ENCODE data around the gene ERCC6L2. TPM values are rescaled to one million over a fixed set of nuclear protein-coding genes. Genes with fewer than 3 reads are reported as not detected.

Gene ERCC6L2
- polyA plus RNA-seq, 4 donors, result 4.9 to 27.5 (median 9.3) TPM

DNA sequence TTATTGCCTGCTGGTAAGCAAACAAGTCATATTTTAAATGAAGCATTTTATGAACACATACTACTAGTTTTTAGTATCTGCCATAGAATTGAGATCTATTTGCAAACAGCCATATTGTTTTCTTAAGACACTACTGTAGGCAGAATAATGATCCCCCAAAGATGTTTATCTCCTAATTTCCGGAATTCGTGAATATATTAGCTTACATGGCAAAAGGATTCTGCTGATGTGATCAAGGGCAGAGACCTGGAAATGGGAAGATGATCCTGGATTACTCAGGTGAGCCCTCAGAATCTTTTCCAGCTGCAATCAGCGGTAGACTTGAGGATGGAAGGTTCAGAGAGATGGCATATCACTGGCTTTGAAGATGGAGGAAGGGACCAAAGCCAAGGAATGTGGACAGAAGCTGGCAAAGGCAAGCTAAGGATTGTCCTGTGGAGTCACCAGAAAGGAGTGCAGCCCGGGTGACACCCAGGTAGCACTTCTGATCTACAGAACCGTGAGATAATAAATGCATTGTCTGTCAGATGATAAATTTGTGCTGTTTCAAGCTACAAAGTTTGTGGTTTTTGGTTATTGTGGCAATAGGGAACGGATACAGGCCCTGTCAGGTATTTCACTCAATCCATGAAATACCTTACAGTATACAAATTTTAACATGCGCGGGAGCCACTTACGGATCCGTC is 1.0 kb upstream of the ERCC6L2 start:
- H3K4me1 ChIP-seq (ENCODE audit: control insufficient read depth in 3 of 3, insufficient read depth in 2 of 3, low read depth in 1 of 3, low read length in 2 of 3), result peaks cover 0 to 7% (median 3%) of the 10 kb centered on the region in 3 donors
- peaks cover 0 to 2% of the 10 kb centered on the region in 2 donors for H3K9me3 ChIP-seq (ENCODE audit: control insufficient read depth in 2 of 2, insufficient read depth in 1 of 2, low read depth in 1 of 2, low read length in 1 of 2)
- no peak overlapping the region for H3K27ac ChIP-seq (ENCODE audit: low read depth in 1 of 3, low read length in 2 of 3)
- H3K4me3 ChIP-seq (ENCODE audit: low read depth in 1 of 3, low read length in 3 of 3), result peak overlapping the region in 1 of 3 donors; percentile 89
- no peaks in the 10 kb centered on the region for H3K27me3 ChIP-seq (ENCODE audit: control insufficient read depth in 3 of 3, insufficient read depth in 3 of 3, low read length in 3 of 3)
- DNase-seq (no peak), FAIRE-seq (no peak)
- peaks cover 0 to 6% (median 0%) of the 10 kb centered on the region in 3 donors for H3K36me3 ChIP-seq (ENCODE audit: control insufficient read depth in 3 of 3, insufficient read depth in 2 of 3, low read depth in 1 of 3, low read length in 3 of 3)
- WGBS, 3 donors, result 20 to 24% (median 22%) methylated on average over 10 of the region's 10 CpGs

DNA sequence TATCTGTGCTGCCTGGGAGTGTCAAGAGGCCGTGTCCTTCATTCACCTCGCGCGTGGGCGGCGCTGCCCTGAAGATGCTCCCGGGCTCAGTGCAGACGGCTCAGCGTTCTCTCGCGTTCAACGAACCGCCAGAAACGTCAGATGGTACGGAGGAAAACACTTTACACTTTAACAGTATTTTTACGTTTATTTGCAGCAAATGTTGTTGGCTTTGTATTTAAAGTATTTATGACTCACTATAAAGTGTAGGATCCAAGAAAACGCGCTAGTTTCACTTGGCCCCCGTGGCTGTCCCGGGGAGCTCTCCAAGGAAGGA is 544 bp upstream of the ERCC6L2 start:
- FAIRE-seq (no peak), DNase-seq (peak in 1 of 2 donors; percentile 62)
- H3K27me3 ChIP-seq (ENCODE audit: control insufficient read depth in 3 of 3, insufficient read depth in 3 of 3, low read length in 3 of 3), result no peaks in the 10 kb centered on the region
- peak overlapping the region in 1 of 3 donors; percentile 89 for H3K4me3 ChIP-seq (ENCODE audit: low read depth in 1 of 3, low read length in 3 of 3)
- peaks cover 0 to 7% (median 3%) of the 10 kb centered on the region in 3 donors for H3K4me1 ChIP-seq (ENCODE audit: control insufficient read depth in 3 of 3, insufficient read depth in 2 of 3, low read depth in 1 of 3, low read length in 2 of 3)
- H3K27ac ChIP-seq (ENCODE audit: low read depth in 1 of 3, low read length in 2 of 3), result no peak overlapping the region
- WGBS, 3 donors, result 0 to 1% (median 0%) methylated on average over 20 of the region's 20 CpGs
- H3K36me3 ChIP-seq (ENCODE audit: control insufficient read depth in 3 of 3, insufficient read depth in 2 of 3, low read depth in 1 of 3, low read length in 3 of 3), result peaks cover 0 to 3% (median 0%) of the 10 kb centered on the region in 3 donors
- H3K9me3 ChIP-seq (ENCODE audit: control insufficient read depth in 2 of 2, insufficient read depth in 1 of 2, low read depth in 1 of 2, low read length in 1 of 2), result no peaks in the 10 kb centered on the region

DNA sequence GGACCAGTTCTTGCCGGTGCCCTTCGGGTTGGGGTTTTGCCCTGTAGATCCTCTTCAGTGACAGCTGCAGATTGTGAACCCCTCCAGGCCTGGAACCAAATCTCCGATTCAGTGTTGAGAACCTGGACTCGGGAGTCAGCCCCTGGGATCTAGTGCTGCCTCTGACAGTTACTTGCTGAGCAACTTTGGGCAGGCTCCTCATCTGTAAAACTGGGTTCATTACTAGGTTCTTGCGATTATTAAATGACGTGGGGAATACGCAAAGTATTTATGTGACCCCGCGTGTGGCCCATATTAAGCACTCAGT is 600 bp downstream of the ERCC6L2 start:
- peaks cover 0 to 3% (median 0%) of the 10 kb centered on the region in 3 donors for H3K36me3 ChIP-seq (ENCODE audit: control insufficient read depth in 3 of 3, insufficient read depth in 2 of 3, low read depth in 1 of 3, low read length in 3 of 3)
- no peak for FAIRE-seq
- no peak overlapping the region for H3K27ac ChIP-seq (ENCODE audit: low read depth in 1 of 3, low read length in 2 of 3)
- 0 to 1% (median 0%) methylated on average over 9 of the region's 9 CpGs for WGBS, 3 donors
- peak overlapping the region in 1 of 3 donors; percentile 89 for H3K4me3 ChIP-seq (ENCODE audit: low read depth in 1 of 3, low read length in 3 of 3)
- peaks cover 0 to 7% (median 3%) of the 10 kb centered on the region in 3 donors for H3K4me1 ChIP-seq (ENCODE audit: control insufficient read depth in 3 of 3, insufficient read depth in 2 of 3, low read depth in 1 of 3, low read length in 2 of 3)
- no peaks in the 10 kb centered on the region for H3K9me3 ChIP-seq (ENCODE audit: control insufficient read depth in 2 of 2, insufficient read depth in 1 of 2, low read depth in 1 of 2, low read length in 1 of 2)
- no peak for DNase-seq
- no peaks in the 10 kb centered on the region for H3K27me3 ChIP-seq (ENCODE audit: control insufficient read depth in 3 of 3, insufficient read depth in 3 of 3, low read length in 3 of 3)

DNA sequence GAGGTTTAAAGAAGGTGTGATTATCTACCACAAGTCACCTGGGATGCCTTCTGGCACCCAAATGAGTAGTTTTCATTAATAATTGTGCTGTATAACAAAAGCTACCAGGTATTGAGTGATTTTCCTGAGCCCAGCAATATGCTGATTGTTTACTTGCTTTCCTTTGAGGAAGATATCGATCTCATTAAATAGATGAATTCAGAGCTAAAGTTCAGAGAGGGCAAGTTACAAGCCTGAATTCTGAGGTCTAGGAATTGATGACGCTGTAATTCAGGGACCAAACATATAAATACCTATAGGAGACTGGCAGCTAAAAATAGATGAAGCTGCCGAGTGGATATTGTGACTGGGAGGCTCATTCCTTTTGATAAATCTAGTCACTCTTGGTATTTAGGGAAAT is 1.1 kb downstream of the ERCC6L2 start:
- no peak for FAIRE-seq
- H3K9me3 ChIP-seq (ENCODE audit: control insufficient read depth in 2 of 2, insufficient read depth in 1 of 2, low read depth in 1 of 2, low read length in 1 of 2), result no peaks in the 10 kb centered on the region
- H3K36me3 ChIP-seq (ENCODE audit: control insufficient read depth in 3 of 3, insufficient read depth in 2 of 3, low read depth in 1 of 3, low read length in 3 of 3), result peaks cover 0 to 3% (median 0%) of the 10 kb centered on the region in 3 donors
- no peak overlapping the region for H3K27ac ChIP-seq (ENCODE audit: low read depth in 1 of 3, low read length in 2 of 3)
- peak; percentile 41 to 46 for DNase-seq
- WGBS, 3 donors, result 5 to 10% (median 8%) methylated on average over 3 of the region's 3 CpGs
- H3K4me3 ChIP-seq (ENCODE audit: low read depth in 1 of 3, low read length in 3 of 3), result peak overlapping the region in 1 of 3 donors; percentile 1
- peaks cover 0 to 7% (median 3%) of the 10 kb centered on the region in 3 donors for H3K4me1 ChIP-seq (ENCODE audit: control insufficient read depth in 3 of 3, insufficient read depth in 2 of 3, low read depth in 1 of 3, low read length in 2 of 3)
- no peaks in the 10 kb centered on the region for H3K27me3 ChIP-seq (ENCODE audit: control insufficient read depth in 3 of 3, insufficient read depth in 3 of 3, low read length in 3 of 3)

DNA sequence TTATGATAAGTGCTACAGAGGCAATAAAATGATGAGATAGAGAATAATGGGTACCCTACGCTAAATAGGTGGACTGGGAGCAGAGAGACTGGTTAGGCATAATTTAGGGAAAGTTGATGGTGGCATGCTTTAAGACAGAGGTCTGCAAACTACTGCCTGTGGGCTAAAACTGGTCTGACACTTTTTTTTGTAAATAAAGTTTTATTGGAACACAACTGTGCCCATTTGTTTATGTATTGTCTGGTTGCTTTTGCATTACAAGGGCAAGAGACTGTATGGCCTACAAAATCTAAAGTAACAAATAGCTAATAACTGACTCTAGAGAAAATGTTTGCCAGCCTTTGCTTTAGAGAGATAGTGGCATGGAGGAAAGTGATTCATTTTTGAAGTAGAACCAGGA is 2.5 kb downstream of the ERCC6L2 start:
- Histone ChIP-seq H3K9me3 (ENCODE audit: control insufficient read depth in 2 of 2, insufficient read depth in 1 of 2, low read depth in 1 of 2, low read length in 1 of 2) (no peaks in the 10 kb centered on the region), H3K4me3 (ENCODE audit: low read depth in 1 of 3, low read length in 3 of 3) (no peak overlapping the region), H3K27ac (ENCODE audit: low read depth in 1 of 3, low read length in 2 of 3) (no peak overlapping the region), H3K27me3 (ENCODE audit: control insufficient read depth in 3 of 3, insufficient read depth in 3 of 3, low read length in 3 of 3) (no peaks in the 10 kb centered on the region), H3K36me3 (ENCODE audit: control insufficient read depth in 3 of 3, insufficient read depth in 2 of 3, low read depth in 1 of 3, low read length in 3 of 3) (peaks cover 0 to 7% (median 5%) of the 10 kb centered on the region in 3 donors), H3K4me1 (ENCODE audit: control insufficient read depth in 3 of 3, insufficient read depth in 2 of 3, low read depth in 1 of 3, low read length in 2 of 3) (peaks cover 0 to 7% (median 3%) of the 10 kb centered on the region in 3 donors)
- WGBS, 3 donors, result 93 to 97% (median 95%) methylated on average over 1 of the region's 1 CpG
- no peak for DNase-seq
- no peak for FAIRE-seq

DNA sequence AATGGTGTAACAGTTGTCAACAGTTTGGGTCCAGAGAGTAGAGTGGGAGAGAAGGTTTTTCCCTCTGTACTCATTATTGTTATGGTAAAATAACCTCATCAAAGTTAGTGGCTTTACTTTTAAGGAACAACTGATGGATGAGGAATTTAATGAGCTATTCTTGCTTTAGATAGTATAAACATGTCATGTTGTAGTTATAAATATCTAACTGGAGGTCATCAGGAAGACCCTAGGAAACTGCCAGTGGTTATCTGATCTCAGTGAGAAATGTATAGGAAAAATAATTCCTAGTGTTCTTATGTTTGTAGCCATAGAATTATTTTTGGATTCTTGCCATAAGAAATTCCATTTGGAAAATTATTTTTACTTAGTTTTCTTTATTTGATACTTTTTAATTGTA is 4.1 kb downstream of the ERCC6L2 start:
- DNase-seq, result no peak
- H3K9me3 ChIP-seq (ENCODE audit: control insufficient read depth in 2 of 2, insufficient read depth in 1 of 2, low read depth in 1 of 2, low read length in 1 of 2), result no peaks in the 10 kb centered on the region
- H3K27ac ChIP-seq (ENCODE audit: low read depth in 1 of 3, low read length in 2 of 3), result peak overlapping the region in 1 of 3 donors; percentile 2
- peaks cover 1 to 3% (median 2%) of the 10 kb centered on the region in 3 donors for H3K4me1 ChIP-seq (ENCODE audit: control insufficient read depth in 3 of 3, insufficient read depth in 2 of 3, low read depth in 1 of 3, low read length in 2 of 3)
- FAIRE-seq, result no peak
- no peak overlapping the region for H3K4me3 ChIP-seq (ENCODE audit: low read depth in 1 of 3, low read length in 3 of 3)
- no peaks in the 10 kb centered on the region for H3K27me3 ChIP-seq (ENCODE audit: control insufficient read depth in 3 of 3, insufficient read depth in 3 of 3, low read length in 3 of 3)
- H3K36me3 ChIP-seq (ENCODE audit: control insufficient read depth in 3 of 3, insufficient read depth in 2 of 3, low read depth in 1 of 3, low read length in 3 of 3), result peaks cover 0 to 6% (median 5%) of the 10 kb centered on the region in 3 donors

DNA sequence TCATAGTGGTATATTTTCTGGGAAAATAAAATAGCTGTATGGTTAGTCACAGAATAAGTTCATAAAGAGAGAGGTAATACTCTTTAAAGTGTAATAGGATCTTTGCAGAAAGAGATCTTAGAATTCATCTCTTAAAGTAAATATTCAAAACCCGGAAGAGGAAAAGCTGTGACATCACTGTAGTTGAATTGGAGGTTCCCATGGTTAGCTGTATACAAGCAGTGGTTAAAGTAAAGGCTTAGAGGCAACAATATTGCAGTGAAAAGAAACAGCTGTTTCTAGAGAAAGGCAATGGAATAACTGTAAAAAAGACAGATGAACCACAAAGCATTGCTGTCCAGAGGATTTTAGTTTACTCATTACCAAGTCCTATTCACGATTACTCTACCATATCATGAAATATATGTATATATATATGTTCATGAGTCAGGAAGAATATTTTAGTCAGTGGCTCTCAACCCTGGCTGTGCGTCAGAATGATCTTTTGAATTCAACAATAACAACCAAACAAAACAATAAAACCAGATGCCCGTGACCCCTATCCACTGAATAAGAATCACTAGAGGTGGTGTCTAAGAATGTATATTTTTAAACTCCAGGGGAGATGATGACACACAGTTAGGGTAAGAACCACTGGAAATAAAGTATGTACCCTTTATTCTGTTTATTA is 4.7 kb downstream of the ERCC6L2 start:
- peak; percentile 35 to 44 for DNase-seq
- FAIRE-seq, result no peak
- H3K36me3 ChIP-seq (ENCODE audit: control insufficient read depth in 3 of 3, insufficient read depth in 2 of 3, low read depth in 1 of 3, low read length in 3 of 3), result peaks cover 0 to 6% (median 5%) of the 10 kb centered on the region in 3 donors
- H3K27ac ChIP-seq (ENCODE audit: low read depth in 1 of 3, low read length in 2 of 3), result peak overlapping the region in 1 of 3 donors; percentile 21
- no peaks in the 10 kb centered on the region for H3K9me3 ChIP-seq (ENCODE audit: control insufficient read depth in 2 of 2, insufficient read depth in 1 of 2, low read depth in 1 of 2, low read length in 1 of 2)
- no peak overlapping the region for H3K4me3 ChIP-seq (ENCODE audit: low read depth in 1 of 3, low read length in 3 of 3)
- 57 to 77% (median 68%) methylated on average over 4 of the region's 4 CpGs for WGBS, 3 donors
- H3K27me3 ChIP-seq (ENCODE audit: control insufficient read depth in 3 of 3, insufficient read depth in 3 of 3, low read length in 3 of 3), result no peaks in the 10 kb centered on the region
- peaks cover 0 to 3% (median 2%) of the 10 kb centered on the region in 3 donors for H3K4me1 ChIP-seq (ENCODE audit: control insufficient read depth in 3 of 3, insufficient read depth in 2 of 3, low read depth in 1 of 3, low read length in 2 of 3)

GRCh38 chr9:95887926-95888497 is 12.5 kb downstream of the ERCC6L2 start:
- DNase-seq (peak in 1 of 2 donors; percentile 27), FAIRE-seq (no peak)
- no peak overlapping the region for H3K27ac ChIP-seq (ENCODE audit: low read depth in 1 of 3, low read length in 2 of 3)
- no peak overlapping the region for H3K4me3 ChIP-seq (ENCODE audit: low read depth in 1 of 3, low read length in 3 of 3)
- peaks cover 0 to 5% of the 10 kb centered on the region in 2 donors for H3K9me3 ChIP-seq (ENCODE audit: control insufficient read depth in 2 of 2, insufficient read depth in 1 of 2, low read depth in 1 of 2, low read length in 1 of 2)
- H3K36me3 ChIP-seq (ENCODE audit: control insufficient read depth in 3 of 3, insufficient read depth in 2 of 3, low read depth in 1 of 3, low read length in 3 of 3), result peaks cover 0 to 18% (median 1%) of the 10 kb centered on the region in 3 donors
- 63 to 85% (median 70%) methylated on average over 1 of the region's 1 CpG for WGBS, 3 donors
- no peaks in the 10 kb centered on the region for H3K27me3 ChIP-seq (ENCODE audit: control insufficient read depth in 3 of 3, insufficient read depth in 3 of 3, low read length in 3 of 3)
- H3K4me1 ChIP-seq (ENCODE audit: control insufficient read depth in 3 of 3, insufficient read depth in 2 of 3, low read depth in 1 of 3, low read length in 2 of 3), result peaks cover 0 to 2% (median 0%) of the 10 kb centered on the region in 3 donors
